ENCODE data around the gene QRSL1. TPM values are rescaled to one million over a fixed set of nuclear protein-coding genes. Genes with fewer than 3 reads are reported as not detected.
A peak's percentile ranks its signal among the peaks of the same experiment; 100 is the strongest.

Gene QRSL1
- polyA plus RNA-seq, 1 of the 3 experiments (the other 2 are of a cell fraction) = 5.7 TPM

DNA sequence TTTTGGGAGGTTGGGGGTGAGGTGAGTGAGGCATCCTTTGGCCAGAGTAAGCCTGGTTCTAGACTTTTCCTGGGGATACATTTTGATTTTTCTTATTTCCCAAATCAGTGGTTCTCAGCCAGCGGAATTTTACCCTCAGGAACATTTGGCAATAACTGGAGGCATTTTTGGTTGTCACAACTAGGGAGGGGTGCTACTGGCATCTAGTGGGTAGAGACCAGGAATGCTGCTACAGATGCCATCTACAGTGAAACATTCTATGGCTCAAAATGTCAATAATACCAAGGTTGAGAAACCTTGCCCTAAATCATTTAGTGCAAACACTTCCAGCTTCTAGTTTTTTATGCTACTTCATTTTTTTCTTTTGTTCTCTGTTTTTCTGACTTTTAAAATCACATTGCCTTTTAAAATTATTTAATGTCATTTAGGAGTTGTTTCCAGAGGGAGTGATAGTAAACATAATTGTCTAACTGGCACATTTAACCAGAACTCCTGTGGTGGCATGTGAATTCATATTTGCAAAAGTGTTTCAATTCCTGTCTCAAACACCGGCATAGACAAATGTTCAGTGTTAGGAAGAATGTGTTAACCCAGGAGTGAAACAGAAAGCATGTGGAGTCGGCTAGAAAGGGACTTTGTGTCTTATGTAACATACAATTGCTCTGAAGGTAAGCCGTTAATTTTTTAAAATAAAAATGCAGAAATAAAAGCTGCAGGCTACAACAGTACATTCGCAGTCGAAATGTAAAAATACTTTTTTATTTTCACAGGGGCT, 59.0 kb downstream of the QRSL1 start:
- POLR2A ChIA-PET = no interaction called here

DNA sequence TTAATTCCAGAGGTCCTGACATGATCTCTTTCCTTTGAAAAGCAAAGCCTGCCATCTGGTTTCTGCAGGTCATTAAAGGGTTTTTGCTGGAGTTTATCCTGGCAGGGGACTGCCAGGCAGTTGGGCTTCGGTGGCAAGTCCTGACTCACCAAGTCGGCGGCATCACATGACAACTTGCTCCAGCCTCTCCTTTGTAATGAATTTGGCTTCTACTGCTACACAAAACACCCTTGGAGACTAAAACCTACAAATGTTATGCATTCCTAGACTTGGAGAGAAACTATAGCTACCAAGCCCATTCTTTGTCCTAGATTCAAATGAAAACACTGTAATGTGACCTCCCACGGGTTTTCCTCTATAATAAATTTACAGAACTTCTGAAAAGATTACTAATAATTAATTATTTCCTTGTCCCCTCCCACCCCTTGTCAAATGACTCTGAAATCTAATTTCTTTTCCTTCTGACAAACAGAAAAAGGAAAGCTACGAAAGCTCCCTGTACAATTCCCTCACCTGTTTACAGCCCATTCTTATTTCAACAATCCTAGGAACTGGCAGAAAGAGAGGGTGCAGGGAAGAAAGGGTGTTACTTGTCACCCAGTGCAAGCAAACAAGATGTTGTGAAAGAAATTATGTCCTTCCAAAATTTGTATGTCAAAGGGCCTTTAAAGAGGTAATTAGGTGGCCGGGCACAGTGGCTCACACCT, 62.9 kb downstream of the QRSL1 start:
- no peaks in the 10 kb centered on the region for H3K9me3 ChIP-seq
- no peaks in the 10 kb centered on the region for H3F3A ChIP-seq (replicated peaks; ENCODE audit: insufficient read depth)
- WGBS (ENCODE audit: low lambda C conversion rate) = 60% methylated on average over 6 of the region's 6 CpGs
- H3K4me3 ChIP-seq (ENCODE audit: low read depth in 2 of 2, low read length in 1 of 2) = no peak overlapping the region
- 0 out of 2 replicates have a peak overlapping the region, but pooled peaks have one; percentile 16 for H3K4me2 ChIP-seq
- no peak for TF ChIP-seq EZH2phosphoT487 (IDR thresholded peaks at IDR 0.05; ENCODE audit: borderline replicate concordance, low read depth)
- TF ChIP-seq TCF12 (IDR thresholded peaks at IDR 0.05) = no peak
- TF ChIP-seq GATA2 (CRISPR knock-in tag; IDR thresholded peaks at IDR 0.05) = no peak
- no peaks in the 10 kb centered on the region for H3K36me3 ChIP-seq (replicated peaks in 1 of 2; ENCODE audit: control insufficient read depth in 1 of 2, insufficient read depth in 2 of 2, low read length in 1 of 2)
- CTCF ChIA-PET = interaction anchor here (0.6 kb wide), 1 partner anchor 248 kb away, joined by 3 read pairs; no protein-coding TSS in a partner anchor
- DNase-seq = no peak
- no peaks in the 10 kb centered on the region for H3K79me2 ChIP-seq (ENCODE audit: insufficient read depth)
- H3K4me1 ChIP-seq (ENCODE audit: control insufficient read depth in 1 of 2, insufficient read depth in 2 of 2, low read depth in 1 of 2, low read length in 1 of 2) = no peaks in the 10 kb centered on the region
- H2AFZ ChIP-seq (ENCODE audit: low read depth) = no peak overlapping the region
- H3K9ac ChIP-seq = no peak overlapping the region
- no peaks in the 10 kb centered on the region for H4K20me1 ChIP-seq (ENCODE audit: insufficient read depth)
- POLR2A ChIA-PET = interaction anchor here (1.3 kb wide), 1 partner anchor 282 kb away, joined by 3 read pairs; no protein-coding TSS in a partner anchor
- H3K9me2 ChIP-seq = no peaks in the 10 kb centered on the region
- H3K27me3 ChIP-seq (ENCODE audit: insufficient read depth) = no peaks in the 10 kb centered on the region; the same call in 1 of the 2 replicates
- no peak overlapping the region for H3K27ac ChIP-seq (ENCODE audit: low read depth in 2 of 2, low read length in 1 of 2)

More for the DNA sequence above, 59.0 kb downstream of the QRSL1 start:
- H4K20me1 ChIP-seq (ENCODE audit: insufficient read depth) = no peaks in the 10 kb centered on the region
- no peak for DNase-seq
- TF ChIP-seq POLR2AphosphoS5 (IDR thresholded peaks at IDR 0.05; ENCODE audit: low read depth, low read length) = no peak
- TF ChIP-seq, protein P1, sequence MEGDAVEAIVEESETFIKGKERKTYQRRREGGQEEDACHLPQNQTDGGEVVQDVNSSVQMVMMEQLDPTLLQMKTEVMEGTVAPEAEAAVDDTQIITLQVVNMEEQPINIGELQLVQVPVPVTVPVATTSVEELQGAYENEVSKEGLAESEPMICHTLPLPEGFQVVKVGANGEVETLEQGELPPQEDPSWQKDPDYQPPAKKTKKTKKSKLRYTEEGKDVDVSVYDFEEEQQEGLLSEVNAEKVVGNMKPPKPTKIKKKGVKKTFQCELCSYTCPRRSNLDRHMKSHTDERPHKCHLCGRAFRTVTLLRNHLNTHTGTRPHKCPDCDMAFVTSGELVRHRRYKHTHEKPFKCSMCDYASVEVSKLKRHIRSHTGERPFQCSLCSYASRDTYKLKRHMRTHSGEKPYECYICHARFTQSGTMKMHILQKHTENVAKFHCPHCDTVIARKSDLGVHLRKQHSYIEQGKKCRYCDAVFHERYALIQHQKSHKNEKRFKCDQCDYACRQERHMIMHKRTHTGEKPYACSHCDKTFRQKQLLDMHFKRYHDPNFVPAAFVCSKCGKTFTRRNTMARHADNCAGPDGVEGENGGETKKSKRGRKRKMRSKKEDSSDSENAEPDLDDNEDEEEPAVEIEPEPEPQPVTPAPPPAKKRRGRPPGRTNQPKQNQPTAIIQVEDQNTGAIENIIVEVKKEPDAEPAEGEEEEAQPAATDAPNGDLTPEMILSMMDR (IDR thresholded peaks at IDR 0.05) = peak; percentile 24; the same call in 1 of the 2 replicates
- TF ChIP-seq NFIC (IDR thresholded peaks at IDR 0.05; ENCODE audit: borderline replicate concordance) = no peak
- no peak for TF ChIP-seq GATA2 (CRISPR knock-in tag; IDR thresholded peaks at IDR 0.05)
- CTCF ChIA-PET = interaction anchor here (1.2 to 2.0 kb wide), 2 partner anchors 18 to 291 kb away, joined by 3 to 4 read pairs; no protein-coding TSS in a partner anchor
- no peaks in the 10 kb centered on the region for H3F3A ChIP-seq (replicated peaks; ENCODE audit: insufficient read depth)
- no peak overlapping the region for H3K27ac ChIP-seq (ENCODE audit: low read depth in 2 of 2, low read length in 1 of 2)
- no peak overlapping the region for H3K9ac ChIP-seq
- no peaks in the 10 kb centered on the region for H3K9me2 ChIP-seq
- H3K79me2 ChIP-seq (ENCODE audit: insufficient read depth) = no peaks in the 10 kb centered on the region
- no peak overlapping the region for H3K4me2 ChIP-seq
- no peaks in the 10 kb centered on the region for H3K36me3 ChIP-seq (replicated peaks in 1 of 2; ENCODE audit: control insufficient read depth in 1 of 2, insufficient read depth in 2 of 2, low read length in 1 of 2)
- H3K4me1 ChIP-seq (ENCODE audit: control insufficient read depth in 1 of 2, insufficient read depth in 2 of 2, low read depth in 1 of 2, low read length in 1 of 2) = no peaks in the 10 kb centered on the region
- WGBS (ENCODE audit: low lambda C conversion rate) = 70% methylated on average over 6 of the region's 6 CpGs
- H2AFZ ChIP-seq (ENCODE audit: low read depth) = no peak overlapping the region
- H3K9me3 ChIP-seq = no peaks in the 10 kb centered on the region
- H3K4me3 ChIP-seq (ENCODE audit: low read depth in 2 of 2, low read length in 1 of 2) = no peak overlapping the region
- H3K27me3 ChIP-seq (ENCODE audit: insufficient read depth) = no peaks in the 10 kb centered on the region

DNA sequence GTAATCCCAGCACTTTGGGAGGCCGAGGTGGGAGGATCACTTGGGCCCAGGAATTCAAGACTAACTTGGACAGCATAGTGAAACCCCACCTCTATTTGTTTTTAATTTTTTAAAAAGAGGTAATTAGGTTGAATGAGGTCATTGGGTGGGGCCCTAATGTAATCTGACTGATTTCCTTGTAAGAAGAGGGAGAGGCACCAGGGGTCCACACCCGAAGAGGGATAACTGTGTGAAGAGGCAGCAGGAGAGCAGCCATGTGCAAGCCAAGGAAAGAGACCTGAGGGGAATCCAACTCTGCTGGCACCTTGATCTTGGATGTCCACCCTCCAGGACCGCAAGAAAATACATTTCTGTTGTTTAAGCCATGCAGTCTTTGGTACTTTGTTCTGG, 63.4 kb downstream of the QRSL1 start:
- no peaks in the 10 kb centered on the region; the same call in 1 of the 2 replicates for H3K27me3 ChIP-seq (ENCODE audit: insufficient read depth)
- no peaks in the 10 kb centered on the region for H4K20me1 ChIP-seq (ENCODE audit: insufficient read depth)
- POLR2A ChIA-PET = interaction anchor here (1.3 kb wide), 1 partner anchor 281 kb away, joined by 3 read pairs; no protein-coding TSS in a partner anchor
- no peak overlapping the region for H3K27ac ChIP-seq (ENCODE audit: low read depth in 2 of 2, low read length in 1 of 2)
- no peaks in the 10 kb centered on the region for H3K9me3 ChIP-seq
- no peaks in the 10 kb centered on the region for H3K79me2 ChIP-seq (ENCODE audit: insufficient read depth)
- no peak overlapping the region for H3K9ac ChIP-seq
- no peaks in the 10 kb centered on the region for H3K4me1 ChIP-seq (ENCODE audit: control insufficient read depth in 1 of 2, insufficient read depth in 2 of 2, low read depth in 1 of 2, low read length in 1 of 2)
- 64% methylated on average over 3 of the region's 3 CpGs for WGBS (ENCODE audit: low lambda C conversion rate)
- no peak overlapping the region for H3K4me2 ChIP-seq
- no peak overlapping the region for H2AFZ ChIP-seq (ENCODE audit: low read depth)
- no peak overlapping the region for H3K4me3 ChIP-seq (ENCODE audit: low read depth in 2 of 2, low read length in 1 of 2)
- H3F3A ChIP-seq (replicated peaks; ENCODE audit: insufficient read depth) = no peaks in the 10 kb centered on the region
- H3K9me2 ChIP-seq = no peaks in the 10 kb centered on the region
- CTCF ChIA-PET = interaction anchor here (0.6 kb wide), 1 partner anchor 248 kb away, joined by 3 read pairs; no protein-coding TSS in a partner anchor
- DNase-seq = no peak
- H3K36me3 ChIP-seq (replicated peaks in 1 of 2; ENCODE audit: control insufficient read depth in 1 of 2, insufficient read depth in 2 of 2, low read length in 1 of 2) = no peaks in the 10 kb centered on the region
- TF ChIP-seq, protein P2, sequence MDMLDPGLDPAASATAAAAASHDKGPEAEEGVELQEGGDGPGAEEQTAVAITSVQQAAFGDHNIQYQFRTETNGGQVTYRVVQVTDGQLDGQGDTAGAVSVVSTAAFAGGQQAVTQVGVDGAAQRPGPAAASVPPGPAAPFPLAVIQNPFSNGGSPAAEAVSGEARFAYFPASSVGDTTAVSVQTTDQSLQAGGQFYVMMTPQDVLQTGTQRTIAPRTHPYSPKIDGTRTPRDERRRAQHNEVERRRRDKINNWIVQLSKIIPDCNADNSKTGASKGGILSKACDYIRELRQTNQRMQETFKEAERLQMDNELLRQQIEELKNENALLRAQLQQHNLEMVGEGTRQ (IDR thresholded peaks at IDR 0.05; ENCODE audit: borderline replicate concordance, low read depth, low read length) = no peak
- TF ChIP-seq RXRA (IDR thresholded peaks at IDR 0.05; ENCODE audit: borderline replicate concordance, low read depth) (no peak), JUND (IDR thresholded peaks at IDR 0.05) (no peak), TCF12 (IDR thresholded peaks at IDR 0.05) (no peak), RCOR1 (IDR thresholded peaks at IDR 0.05; ENCODE audit: low read length) (no peak), EP300 (IDR thresholded peaks at IDR 0.05; ENCODE audit: borderline replicate concordance in 1 of 2, low read depth in 1 of 2, low read length in 1 of 2) (no peak), POLR2AphosphoS5 (IDR thresholded peaks at IDR 0.05; ENCODE audit: low read depth, low read length) (no peak)
- TF ChIP-seq, protein P3, sequence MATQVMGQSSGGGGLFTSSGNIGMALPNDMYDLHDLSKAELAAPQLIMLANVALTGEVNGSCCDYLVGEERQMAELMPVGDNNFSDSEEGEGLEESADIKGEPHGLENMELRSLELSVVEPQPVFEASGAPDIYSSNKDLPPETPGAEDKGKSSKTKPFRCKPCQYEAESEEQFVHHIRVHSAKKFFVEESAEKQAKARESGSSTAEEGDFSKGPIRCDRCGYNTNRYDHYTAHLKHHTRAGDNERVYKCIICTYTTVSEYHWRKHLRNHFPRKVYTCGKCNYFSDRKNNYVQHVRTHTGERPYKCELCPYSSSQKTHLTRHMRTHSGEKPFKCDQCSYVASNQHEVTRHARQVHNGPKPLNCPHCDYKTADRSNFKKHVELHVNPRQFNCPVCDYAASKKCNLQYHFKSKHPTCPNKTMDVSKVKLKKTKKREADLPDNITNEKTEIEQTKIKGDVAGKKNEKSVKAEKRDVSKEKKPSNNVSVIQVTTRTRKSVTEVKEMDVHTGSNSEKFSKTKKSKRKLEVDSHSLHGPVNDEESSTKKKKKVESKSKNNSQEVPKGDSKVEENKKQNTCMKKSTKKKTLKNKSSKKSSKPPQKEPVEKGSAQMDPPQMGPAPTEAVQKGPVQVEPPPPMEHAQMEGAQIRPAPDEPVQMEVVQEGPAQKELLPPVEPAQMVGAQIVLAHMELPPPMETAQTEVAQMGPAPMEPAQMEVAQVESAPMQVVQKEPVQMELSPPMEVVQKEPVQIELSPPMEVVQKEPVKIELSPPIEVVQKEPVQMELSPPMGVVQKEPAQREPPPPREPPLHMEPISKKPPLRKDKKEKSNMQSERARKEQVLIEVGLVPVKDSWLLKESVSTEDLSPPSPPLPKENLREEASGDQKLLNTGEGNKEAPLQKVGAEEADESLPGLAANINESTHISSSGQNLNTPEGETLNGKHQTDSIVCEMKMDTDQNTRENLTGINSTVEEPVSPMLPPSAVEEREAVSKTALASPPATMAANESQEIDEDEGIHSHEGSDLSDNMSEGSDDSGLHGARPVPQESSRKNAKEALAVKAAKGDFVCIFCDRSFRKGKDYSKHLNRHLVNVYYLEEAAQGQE (IDR thresholded peaks at IDR 0.05; ENCODE audit: low read depth, low read length) = no peak

Data from SK-N-SH (cell line).